Endodermal cell (in vitro differentiated cells): ENCODE measurements around the gene TTLL9. TPM values are rescaled to one million over a fixed set of nuclear protein-coding genes. Genes with fewer than 3 reads are reported as not detected.

Source experiments
- DNase-seq: peaks from one replicate; pipeline ENCODE4 v3.0.0-alpha.2; 2017
- H3K27ac ChIP-seq: 2 replicates; pipeline ENCODE4 v1.5.1; 2013; ENCODE audit warnings: mild to moderate bottlenecking, low read depth, low read length, moderate library complexity
- H3K27me3 ChIP-seq: 2 replicates; pipeline ENCODE4 v1.6.1; 2013; ENCODE audit warnings: mild to moderate bottlenecking, low read length, moderate library complexity; ENCODE audit not compliant: insufficient read depth, control insufficient read depth, poor library complexity, severe bottlenecking
- H3K36me3 ChIP-seq: 2 replicates; pipeline ENCODE4 v1.7.0; 2013; ENCODE audit warnings: mild to moderate bottlenecking, low read length, moderate library complexity; ENCODE audit not compliant: control insufficient read depth, insufficient read depth
- H3K4me1 ChIP-seq: one replicate; pipeline ENCODE4 v1.7.0; 2013; ENCODE audit warnings: low read length; ENCODE audit not compliant: control insufficient read depth, insufficient read depth
- H3K4me3 ChIP-seq: 2 replicates; pipeline ENCODE4 v1.5.1; 2013; ENCODE audit warnings: mild to moderate bottlenecking, low read length, moderate library complexity
- H3K9ac ChIP-seq: 2 replicates; pipeline ENCODE4 v1.6.1; 2013; ENCODE audit warnings: mild to moderate bottlenecking, low read length, moderate library complexity; ENCODE audit not compliant: poor library complexity, severe bottlenecking; ENCODE audit errors: extremely low read depth
- H3K9me3 ChIP-seq: 2 replicates; pipeline ENCODE4 v1.6.1; 2013; ENCODE audit warnings: mild to moderate bottlenecking, low read length, moderate library complexity; ENCODE audit not compliant: control insufficient read depth
- H3K27ac Mint-ChIP-seq: 2 replicates; pipeline ENCODE4 v1.8.0; 2020; ENCODE audit warnings: mixed read lengths
- H3K27me3 Mint-ChIP-seq: 2 replicates; pipeline ENCODE4 v1.8.0; 2021; ENCODE audit warnings: mild to moderate bottlenecking, mixed read lengths; ENCODE audit not compliant: insufficient read depth
- H3K36me3 Mint-ChIP-seq: 2 replicates; pipeline ENCODE4 v1.8.0; 2020; ENCODE audit warnings: low read depth, mixed read lengths
- H3K4me1 Mint-ChIP-seq: 2 replicates; pipeline ENCODE4 v1.8.0; 2020; ENCODE audit warnings: mixed read lengths
- H3K4me3 Mint-ChIP-seq: 2 replicates; pipeline ENCODE4 v1.8.0; 2020; ENCODE audit warnings: mild to moderate bottlenecking, moderate library complexity, mixed read lengths
- H3K9me3 Mint-ChIP-seq: 2 replicates; pipeline ENCODE4 v1.8.0; 2020; ENCODE audit warnings: mild to moderate bottlenecking, mixed read lengths
- CTCF ChIP-seq: fragments of 200-600 bp; sonication (generic); conservative IDR thresholded peaks from 2 replicates; pipeline ENCODE4 v1.5.0; 2021; ENCODE audit warnings: antibody characterized with exemption, mild to moderate bottlenecking
- WGBS, 2 experiments: methylation state at CpG; one replicate each; pipeline versions ENCODE4 v1.1.5 to v1.1.7; 2013; ENCODE audit warnings: missing lambda C conversion rate in 2 of 2, mixed read lengths in 1 of 2; ENCODE audit not compliant: insufficient coverage in 1 of 2, insufficient read length in 1 of 2; 5-methylcytosine and 5-hydroxymethylcytosine counted together
- total RNA-seq, 2 donors: library from RNA; stranded (reverse); fragmentation: NEBNext Ultra II Directional in 1 of 2; extraction: Animal tissue kit (Norgen Biotek cat#: 25700) in 1 of 2; gene quantifications; 2 replicates in 1 of 2; 3 replicates in 1 of 2; pipeline ENCODE4 v1.2.1, GENCODE V29; 2021

The TTLL9 gene
- total RNA-seq, 2 donors from 2014 or later = 0.29 to 0.51 TPM

DNA sequence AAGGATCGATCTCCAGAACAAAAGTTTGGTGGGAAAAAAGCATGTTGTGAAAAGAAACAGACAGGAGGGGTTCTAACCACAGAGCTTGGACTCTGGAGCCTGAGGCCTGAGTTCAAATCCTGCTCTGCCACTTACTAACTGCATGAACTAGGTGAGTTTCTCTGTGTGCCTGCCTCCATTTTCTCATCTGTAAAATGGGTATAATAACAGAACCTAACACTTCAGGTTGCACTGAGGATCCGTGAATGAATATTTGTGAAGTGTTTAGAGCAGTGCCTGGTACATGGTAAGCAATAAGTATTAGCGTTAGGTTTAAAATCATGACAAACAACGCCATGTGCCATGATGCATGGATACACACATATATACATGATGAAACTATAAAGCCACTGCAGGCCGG lies 36.6 kb downstream of the TTLL9 start:
- Histone ChIP-seq H3K4me1 (no peaks in the 10 kb centered on the region), H3K27ac (no peak overlapping the region), H3K36me3 (no peaks in the 10 kb centered on the region), H3K9me3 (no peaks in the 10 kb centered on the region), H3K9ac (no peak overlapping the region), H3K27me3 (no peaks in the 10 kb centered on the region), H3K4me3 (no peak overlapping the region)
- Mint-ChIP-seq H3K4me3 (no peak overlapping the region), H3K4me1 (peaks cover 6% of the 10 kb centered on the region), H3K36me3 (no peaks in the 10 kb centered on the region), H3K27ac (no peak overlapping the region), H3K27me3 (no peaks in the 10 kb centered on the region), H3K9me3 (no peaks in the 10 kb centered on the region)
- DNase-seq = peak; percentile 10
- 90 to 100% methylated on average over 2 to 5 of the region's 5 CpGs for WGBS, 2 experiments
- no peak for TF ChIP-seq CTCF

DNA sequence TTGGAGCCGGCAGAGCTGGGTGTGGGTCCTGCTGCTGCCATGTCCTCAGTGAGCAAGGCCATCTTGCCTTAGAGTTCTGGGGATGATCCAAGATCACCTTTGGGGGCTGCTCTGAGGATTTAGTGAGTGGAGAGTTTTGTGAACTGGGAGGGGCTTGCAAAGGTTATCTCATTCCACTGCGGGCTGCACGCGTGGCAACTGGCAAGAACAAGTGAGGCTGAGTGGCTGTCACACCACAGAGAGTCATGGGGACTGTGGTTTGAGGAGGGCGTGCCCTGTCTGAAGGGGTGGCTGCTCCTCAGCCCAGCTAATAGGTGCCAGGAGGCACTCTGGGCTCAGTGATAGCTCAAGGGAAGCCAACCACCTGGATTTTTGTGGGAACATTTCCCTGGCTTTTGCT lies 37.6 kb downstream of the TTLL9 start:
- Histone ChIP-seq H3K9me3 (no peaks in the 10 kb centered on the region), H3K27me3 (no peaks in the 10 kb centered on the region), H3K36me3 (no peaks in the 10 kb centered on the region), H3K4me3 (no peak overlapping the region), H3K27ac (no peak overlapping the region), H3K4me1 (no peaks in the 10 kb centered on the region), H3K9ac (no peak overlapping the region)
- Mint-ChIP-seq H3K36me3 (no peaks in the 10 kb centered on the region), H3K27me3 (no peaks in the 10 kb centered on the region), H3K4me3 (no peak overlapping the region), H3K4me1 (peaks cover 6% of the 10 kb centered on the region), H3K27ac (peak overlapping the region; percentile 8), H3K9me3 (no peaks in the 10 kb centered on the region)
- peak; percentile 36 for DNase-seq
- 97 to 100% methylated on average over 4 to 5 of the region's 5 CpGs for WGBS, 2 experiments
- TF ChIP-seq CTCF = no peak

GRCh38 chr20:31908424-31908823 lies 38.0 kb downstream of the TTLL9 start:
- Mint-ChIP-seq H3K27me3 (no peaks in the 10 kb centered on the region), H3K4me1 (peaks cover 6% of the 10 kb centered on the region), H3K9me3 (no peaks in the 10 kb centered on the region), H3K27ac (no peak overlapping the region), H3K36me3 (no peaks in the 10 kb centered on the region), H3K4me3 (no peak overlapping the region)
- WGBS, 2 experiments = 90 to 95% methylated on average over 7 to 11 of the region's 11 CpGs
- TF ChIP-seq CTCF = no peak
- H3K9me3 ChIP-seq = no peaks in the 10 kb centered on the region
- H3K27ac ChIP-seq = no peak overlapping the region
- no peaks in the 10 kb centered on the region for H3K4me1 ChIP-seq
- no peaks in the 10 kb centered on the region for H3K36me3 ChIP-seq
- no peaks in the 10 kb centered on the region for H3K27me3 ChIP-seq
- DNase-seq = peak; percentile 35
- no peak overlapping the region for H3K4me3 ChIP-seq
- H3K9ac ChIP-seq = no peak overlapping the region
